ENCODE measurements around the gene ATP6V0A4.

DNA sequence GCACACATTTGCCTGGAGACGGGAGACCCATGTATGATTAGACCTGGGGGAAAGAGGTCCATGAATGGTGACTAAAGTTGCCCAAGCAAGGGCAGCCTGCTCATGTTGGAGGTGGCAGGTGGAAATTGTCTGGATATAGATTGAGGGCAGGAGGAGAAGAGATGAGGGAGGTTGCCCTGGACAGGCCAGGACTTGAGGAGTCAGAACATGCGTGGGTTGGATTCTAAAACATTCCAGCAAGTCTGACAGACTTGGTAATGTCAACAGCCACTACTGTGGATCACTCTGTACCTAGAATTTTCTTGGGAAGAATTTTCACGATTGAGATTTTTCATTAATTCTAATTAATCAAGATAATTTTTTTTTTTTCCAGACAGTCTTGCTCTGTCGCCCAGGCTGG, 77.7 kb downstream of the ATP6V0A4 start:
- no peak for TF ChIP-seq ZFP30 (CRISPR knock-in tag; IDR thresholded peaks at IDR 0.05)
- TF ChIP-seq GLIS3 (CRISPR knock-in tag; IDR thresholded peaks at IDR 0.05) = no peak
- no peak for TF ChIP-seq TOX (CRISPR knock-in tag; IDR thresholded peaks at IDR 0.05; ENCODE audit: borderline replicate concordance)
- TF ChIP-seq, protein P1, sequence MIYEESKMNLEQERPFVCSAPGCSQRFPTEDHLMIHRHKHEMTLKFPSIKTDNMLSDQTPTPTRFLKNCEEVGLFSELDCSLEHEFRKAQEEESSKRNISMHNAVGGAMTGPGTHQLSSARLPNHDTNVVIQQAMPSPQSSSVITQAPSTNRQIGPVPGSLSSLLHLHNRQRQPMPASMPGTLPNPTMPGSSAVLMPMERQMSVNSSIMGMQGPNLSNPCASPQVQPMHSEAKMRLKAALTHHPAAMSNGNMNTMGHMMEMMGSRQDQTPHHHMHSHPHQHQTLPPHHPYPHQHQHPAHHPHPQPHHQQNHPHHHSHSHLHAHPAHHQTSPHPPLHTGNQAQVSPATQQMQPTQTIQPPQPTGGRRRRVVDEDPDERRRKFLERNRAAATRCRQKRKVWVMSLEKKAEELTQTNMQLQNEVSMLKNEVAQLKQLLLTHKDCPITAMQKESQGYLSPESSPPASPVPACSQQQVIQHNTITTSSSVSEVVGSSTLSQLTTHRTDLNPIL (CRISPR knock-in tag; IDR thresholded peaks at IDR 0.05; ENCODE audit: low read depth) = no peak
- TF ChIP-seq ARNTL (CRISPR knock-in tag; IDR thresholded peaks at IDR 0.05; ENCODE audit: borderline replicate concordance, low read depth) = no peak
- TF ChIP-seq, protein P2, sequence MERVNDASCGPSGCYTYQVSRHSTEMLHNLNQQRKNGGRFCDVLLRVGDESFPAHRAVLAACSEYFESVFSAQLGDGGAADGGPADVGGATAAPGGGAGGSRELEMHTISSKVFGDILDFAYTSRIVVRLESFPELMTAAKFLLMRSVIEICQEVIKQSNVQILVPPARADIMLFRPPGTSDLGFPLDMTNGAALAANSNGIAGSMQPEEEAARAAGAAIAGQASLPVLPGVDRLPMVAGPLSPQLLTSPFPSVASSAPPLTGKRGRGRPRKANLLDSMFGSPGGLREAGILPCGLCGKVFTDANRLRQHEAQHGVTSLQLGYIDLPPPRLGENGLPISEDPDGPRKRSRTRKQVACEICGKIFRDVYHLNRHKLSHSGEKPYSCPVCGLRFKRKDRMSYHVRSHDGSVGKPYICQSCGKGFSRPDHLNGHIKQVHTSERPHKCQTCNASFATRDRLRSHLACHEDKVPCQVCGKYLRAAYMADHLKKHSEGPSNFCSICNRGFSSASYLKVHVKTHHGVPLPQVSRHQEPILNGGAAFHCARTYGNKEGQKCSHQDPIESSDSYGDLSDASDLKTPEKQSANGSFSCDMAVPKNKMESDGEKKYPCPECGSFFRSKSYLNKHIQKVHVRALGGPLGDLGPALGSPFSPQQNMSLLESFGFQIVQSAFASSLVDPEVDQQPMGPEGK (CRISPR knock-in tag; IDR thresholded peaks at IDR 0.05; ENCODE audit: borderline replicate concordance) = no peak
- no peak for TF ChIP-seq CSRNP3 (CRISPR knock-in tag; IDR thresholded peaks at IDR 0.05)
- no peak for TF ChIP-seq OSR1 (CRISPR knock-in tag; IDR thresholded peaks at IDR 0.05)

Measured in SK-N-SH treated with all-trans-retinoic acid at 6 μM for 48 hours (cell line).